Left ventricle myocardium inferior (tissue), 1 donor: Measurements from ENCODE around the gene GBP1. TPM values are rescaled to one million over a fixed set of nuclear protein-coding genes. Genes with fewer than 3 reads are reported as not detected.
"Not testable (repeated sequence)": the region's sequence is repeated elsewhere in the genome, so short reads cannot be mapped to it uniquely, and the experiment has no call there.

ENCODE experiments used
- DNase-seq: peaks from one replicate; pipeline ENCODE4 v3.0.0-alpha.2; 2020
- H3K27ac ChIP-seq: fragments of 200-600 bp; replicated peaks from 2 replicates; pipeline ENCODE4 v1.8.0; 2021
- H3K27me3 ChIP-seq: fragments of 200-600 bp; 2 replicates; pipeline ENCODE4 v1.8.0; 2021; ENCODE audit warnings: low read depth
- H3K36me3 ChIP-seq: fragments of 200-600 bp; 2 replicates; pipeline ENCODE4 v1.8.0; 2021
- H3K4me1 ChIP-seq: fragments of 200-600 bp; 2 replicates; pipeline ENCODE4 v1.8.0; 2021
- H3K4me3 ChIP-seq: fragments of 200-600 bp; 2 replicates; pipeline ENCODE4 v1.8.0; 2021; ENCODE audit warnings: mild to moderate bottlenecking, moderate library complexity
- H3K9me3 ChIP-seq: fragments of 200-600 bp; replicated peaks from 2 replicates; pipeline ENCODE4 v1.8.0; 2021
- CTCF ChIP-seq: fragments of 200-600 bp; IDR thresholded peaks from 2 replicates; pipeline ENCODE4 v1.8.0; 2021; ENCODE audit warnings: antibody characterized with exemption, mild to moderate bottlenecking, borderline replicate concordance
- intact Hi-C: fragments of 100-400 bp; cut with micrococcal nuclease; formaldehyde crosslinking; loops from one replicate; pipeline ENCODE4 v1.11.0; 2022
- total RNA-seq: library from RNA; stranded (reverse); fragmentation: NEBNext Ultra II Directional; extraction: Animal tissue kit (Norgen Biotek cat#: 25700); gene quantifications from one replicate; pipeline ENCODE4 v1.2.1, GENCODE V29; 2021
- donor health status: DM: no; HTN: yes; CAD: no; lungs with severe emphysema.

Gene GBP1
- total RNA-seq, 1 donor from 2014 or later: 5.7 TPM

GRCh38 chr1:89022167-89022959 lies 42.6 kb downstream of the GBP1 start, which contains the start of gene GBP3:
TSS of gene GBP3 (minus strand) at chr1:89022866. CDS start at chr1:89020721, 2,145 bp downstream.
- intact Hi-C loops: no loop called here
- Histone ChIP-seq H3K36me3 (peaks cover 12% of the 10 kb centered on the region), H3K27me3 (no peaks in the 10 kb centered on the region), H3K27ac (peak within 1 kb of the TSS; percentile 84), H3K4me1 (peaks cover 31% of the 10 kb centered on the region), H3K9me3 (peaks cover 7% of the 10 kb centered on the region), H3K4me3 (peak within 1 kb of the TSS; percentile 69)
- no peak for TF ChIP-seq CTCF
- no peak for DNase-seq

GRCh38 chr1:89018318-89018717 lies 46.7 kb downstream of the GBP1 start:
- H3K9me3 ChIP-seq, H3K27ac ChIP-seq, H3K27me3 ChIP-seq, DNase-seq, H3K4me3 ChIP-seq, intact Hi-C loops: not testable (repeated sequence)
- Histone ChIP-seq H3K4me1 (peaks cover 30% of the 10 kb centered on the region), H3K36me3 (peaks cover 41% of the 10 kb centered on the region)

- intact Hi-C loops: no loop called here
- TF ChIP-seq CTCF: no peak
- no peaks in the 10 kb centered on the region for H3K27me3 ChIP-seq
- DNase-seq: no peak
- H3K9me3 ChIP-seq: no peaks in the 10 kb centered on the region
- no peaks in the 10 kb centered on the region for H3K4me1 ChIP-seq
- H3K27ac ChIP-seq: no peak overlapping the region
- H3K36me3 ChIP-seq: peaks cover 80% of the 10 kb centered on the region
- H3K4me3 ChIP-seq: no peak overlapping the region
These were observed 56.5 kb downstream of the GBP1 start for GRCh38 chr1:89008511-89008910.

- H3K27me3 ChIP-seq: no peaks in the 10 kb centered on the region
- no peaks in the 10 kb centered on the region for H3K4me1 ChIP-seq
- no peak for TF ChIP-seq CTCF
- peaks cover 52% of the 10 kb centered on the region for H3K36me3 ChIP-seq
- DNase-seq: no peak
- intact Hi-C loops: no loop called here
- H3K27ac ChIP-seq: no peak overlapping the region
- H3K9me3 ChIP-seq: no peaks in the 10 kb centered on the region
- no peak overlapping the region for H3K4me3 ChIP-seq
These were observed 59.5 kb downstream of the GBP1 start for GRCh38 chr1:89005286-89006151.

Other genes with a start within 250 kb of the GBP1 start
- gene GTF2B, start 173.6 kb downstream of the GBP1 start, total RNA-seq: 12.6 TPM
- gene KYAT3, start 72.6 kb downstream of the GBP1 start, total RNA-seq: 7.5 TPM
- 11.9 TPM for gene RBMXL1, start 72.6 kb downstream of the GBP1 start, total RNA-seq
- 7.9 TPM for gene GBP3, start 42.3 kb downstream of the GBP1 start, total RNA-seq
- 8.8 TPM for gene GBP2, start 60.9 kb upstream of the GBP1 start, total RNA-seq
- 0.11 TPM for gene GBP7, start 110.8 kb upstream of the GBP1 start, total RNA-seq
- gene GBP4, start 133.7 kb upstream of the GBP1 start, total RNA-seq: 6.2 TPM
- 0.44 TPM for gene GBP5, start 207.7 kb upstream of the GBP1 start, total RNA-seq